WI38 (cell line): ENCODE data around the gene BMPER.
A peak's percentile ranks its signal among the peaks of the same experiment; 100 is the strongest.

Source experiments
- H3K4me3 ChIP-seq: 2 replicates; pipeline ENCODE4 v1.5.1; 2011; ENCODE audit warnings: low read depth, mild to moderate bottlenecking, control low read depth, low read length
- CTCF ChIP-seq: IDR thresholded peaks from 2 replicates; pipeline ENCODE4 v1.5.1; 2012; ENCODE audit warnings: low read depth, mild to moderate bottlenecking, control low read depth, low read length

Gene BMPER

GRCh38 chr7:34123316-34123715 lies 218.0 kb downstream of the BMPER start:
- no peak overlapping the region for H3K4me3 ChIP-seq
- no peak for TF ChIP-seq CTCF

GRCh38 chr7:34124765-34125164 lies 219.4 kb downstream of the BMPER start:
- H3K4me3 ChIP-seq = no peak overlapping the region
- no peak for TF ChIP-seq CTCF

- no peak overlapping the region for H3K4me3 ChIP-seq
- TF ChIP-seq CTCF = no peak
Observed at GRCh38 chr7:34128762-34129161, 223.4 kb downstream of the BMPER start.

GRCh38 chr7:34130558-34131295 lies 225.4 kb downstream of the BMPER start:
- H3K4me3 ChIP-seq = no peak overlapping the region

GRCh38 chr7:34131371-34131770 lies 226.0 kb downstream of the BMPER start:
- no peak overlapping the region for H3K4me3 ChIP-seq
- no peak for TF ChIP-seq CTCF

More at GRCh38 chr7:34130558-34131295, 225.4 kb downstream of the BMPER start:
- TF ChIP-seq CTCF = no peak

- H3K4me3 ChIP-seq = peak overlapping the region; percentile 16
Observed at GRCh38 chr7:34133356-34133982, 228.1 kb downstream of the BMPER start.

More at GRCh38 chr7:34133356-34133982, 228.1 kb downstream of the BMPER start:
- TF ChIP-seq CTCF = no peak
